ENCODE measurements around the gene ZFC3H1.

DNA sequence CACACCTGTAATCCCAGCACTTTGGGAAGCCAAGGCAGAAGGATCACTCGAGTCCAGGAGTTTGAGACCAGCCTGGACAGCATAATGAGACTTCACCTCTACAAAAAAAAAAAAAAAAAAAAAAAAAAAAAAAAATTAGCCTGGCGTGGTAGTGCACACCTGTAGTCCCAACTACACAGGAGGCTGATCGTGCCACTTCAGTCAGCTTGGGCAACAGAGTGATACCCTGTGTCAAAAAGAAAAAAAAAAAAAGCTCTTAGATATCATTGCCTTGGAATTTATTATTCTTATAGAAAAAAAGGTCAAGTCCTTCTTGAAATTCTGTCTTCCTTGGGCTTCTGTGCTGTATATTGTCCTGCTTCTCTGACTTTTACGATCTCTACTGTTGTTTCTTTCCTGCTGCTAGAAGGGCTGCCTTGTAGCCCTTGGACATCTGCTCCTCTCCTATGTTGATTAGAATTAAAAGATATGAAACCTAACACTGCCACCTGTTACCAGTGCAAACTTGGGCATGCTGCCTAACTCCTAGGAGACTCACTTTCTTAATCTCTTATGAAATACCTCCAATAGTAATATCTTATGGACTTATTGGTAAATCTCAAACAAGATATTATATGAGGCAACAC lies 28.0 kb upstream of the ZFC3H1 start:
- TF ChIP-seq, protein P1, sequence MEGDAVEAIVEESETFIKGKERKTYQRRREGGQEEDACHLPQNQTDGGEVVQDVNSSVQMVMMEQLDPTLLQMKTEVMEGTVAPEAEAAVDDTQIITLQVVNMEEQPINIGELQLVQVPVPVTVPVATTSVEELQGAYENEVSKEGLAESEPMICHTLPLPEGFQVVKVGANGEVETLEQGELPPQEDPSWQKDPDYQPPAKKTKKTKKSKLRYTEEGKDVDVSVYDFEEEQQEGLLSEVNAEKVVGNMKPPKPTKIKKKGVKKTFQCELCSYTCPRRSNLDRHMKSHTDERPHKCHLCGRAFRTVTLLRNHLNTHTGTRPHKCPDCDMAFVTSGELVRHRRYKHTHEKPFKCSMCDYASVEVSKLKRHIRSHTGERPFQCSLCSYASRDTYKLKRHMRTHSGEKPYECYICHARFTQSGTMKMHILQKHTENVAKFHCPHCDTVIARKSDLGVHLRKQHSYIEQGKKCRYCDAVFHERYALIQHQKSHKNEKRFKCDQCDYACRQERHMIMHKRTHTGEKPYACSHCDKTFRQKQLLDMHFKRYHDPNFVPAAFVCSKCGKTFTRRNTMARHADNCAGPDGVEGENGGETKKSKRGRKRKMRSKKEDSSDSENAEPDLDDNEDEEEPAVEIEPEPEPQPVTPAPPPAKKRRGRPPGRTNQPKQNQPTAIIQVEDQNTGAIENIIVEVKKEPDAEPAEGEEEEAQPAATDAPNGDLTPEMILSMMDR (IDR thresholded peaks at IDR 0.05; ENCODE audit: insufficient read depth, low read depth, low read length): no peak
- no peak for TF ChIP-seq EZH2 (IDR thresholded peaks at IDR 0.05; ENCODE audit: insufficient read depth, low read length)
